Articular chondrocyte of knee joint (primary cell): ENCODE results near the gene TLCD4. TPM values are rescaled to one million over a fixed set of nuclear protein-coding genes. Genes with fewer than 3 reads are reported as not detected.

ENCODE experiments used
- small RNA-seq: library from RNA; depleted of rRNA; stranded (forward); fragments of <200 nt; gene quantifications from one replicate; pipeline ENCODE3, GENCODE V24; 2012
- total RNA-seq: library from RNA; depleted of rRNA; stranded (reverse); fragments of >200 nt; gene quantifications from 2 replicates; pipeline ENCODE4 v1.2.3, GENCODE V29; 2012

The TLCD4 gene
- 4.4 and 5.1 TPM in 2 replicates for total RNA-seq

GRCh38 chr1:95117207-95118066, at the start of gene TLCD4:
Gene TLCD4 (plus strand): TSS chr1:95117355. CDS start chr1:95143902, 26,547 bp downstream.

GRCh38 chr1:95072532-95073419, 44.4 kb upstream of the TLCD4 start, which contains the start of gene ALG14:
Gene ALG14 (minus strand): TSS chr1:95072951. CDS start chr1:95072898, 53 bp downstream.

Small RNAs within 50 kb of the gene (small RNA-seq; reads per million reads assigned to genes)
- not detected for gene RF00019

Other genes starting within 250 kb of the TLCD4 start
- gene CNN3, start 190.2 kb upstream of the TLCD4 start, total RNA-seq, result 360 and 376 TPM in 2 replicates
- gene ALG14, start 44.4 kb upstream of the TLCD4 start, total RNA-seq, result 2.6 and 5.0 TPM in 2 replicates
- 14.9 and 15.4 TPM in 2 replicates for gene RWDD3, start 116.9 kb downstream of the TLCD4 start, total RNA-seq